H9 (cell line): ENCODE data around the gene VPS35L. TPM values are rescaled to one million over a fixed set of nuclear protein-coding genes. Genes with fewer than 3 reads are reported as not detected.

Experiments used
- DNase-seq: peaks from one replicate; pipeline ENCODE4 v3.0.0-alpha.2; 2017
- H2AFZ ChIP-seq: one replicate; pipeline ENCODE4 v1.6.1; 2013; ENCODE audit warnings: mild to moderate bottlenecking, low read length, control low read depth, moderate library complexity
- H2AK5ac ChIP-seq: 2 replicates; pipeline ENCODE4 v1.6.1; 2013; ENCODE audit warnings: low read length, control low read depth, mixed read lengths; ENCODE audit not compliant: insufficient read length
- H2BK120ac ChIP-seq: one replicate; pipeline ENCODE4 v1.6.1; 2013; ENCODE audit warnings: low read depth, mild to moderate bottlenecking, low read length, control low read depth, inconsistent platforms; ENCODE audit not compliant: poor library complexity, severe bottlenecking
- H2BK12ac ChIP-seq: 2 replicates; pipeline ENCODE4 v1.6.1; 2013; ENCODE audit warnings: low read length, control low read depth, mixed read lengths, low read depth; ENCODE audit not compliant: insufficient read length
- H2BK15ac ChIP-seq: 2 replicates; pipeline ENCODE4 v1.6.1; 2013; ENCODE audit warnings: low read depth, low read length, control low read depth
- H2BK20ac ChIP-seq: one replicate; pipeline ENCODE4 v1.6.1; 2013; ENCODE audit warnings: low read depth, mild to moderate bottlenecking, low read length, control low read depth, inconsistent platforms; ENCODE audit not compliant: poor library complexity, severe bottlenecking
- H2BK5ac ChIP-seq: 2 replicates; pipeline ENCODE4 v1.6.1; 2013; ENCODE audit warnings: low read length, control low read depth, mixed read lengths; ENCODE audit not compliant: insufficient read length
- H3K14ac ChIP-seq: 2 replicates; pipeline ENCODE4 v1.6.1; 2013; ENCODE audit warnings: low read length, control low read depth; ENCODE audit not compliant: insufficient read depth
- H3K18ac ChIP-seq: 2 replicates; pipeline ENCODE4 v1.6.1; 2013; ENCODE audit warnings: low read depth, mild to moderate bottlenecking, mixed read lengths, low read length, control low read depth; ENCODE audit not compliant: insufficient read length
- H3K23ac ChIP-seq: 2 replicates; pipeline ENCODE4 v1.6.1; 2013; ENCODE audit warnings: low read length, control low read depth, mixed read lengths, low read depth; ENCODE audit not compliant: insufficient read length
- H3K23me2 ChIP-seq: 2 replicates; pipeline ENCODE4 v1.6.1; 2013; ENCODE audit warnings: low read depth, mild to moderate bottlenecking, mixed read lengths, low read length, control low read depth; ENCODE audit not compliant: insufficient read length, poor library complexity, severe bottlenecking
- H3K27ac ChIP-seq: 2 replicates; pipeline ENCODE4 v1.5.1; 2013; ENCODE audit warnings: low read length, control low read depth, mixed read lengths, low read depth; ENCODE audit not compliant: insufficient read length
- H3K27me3 ChIP-seq: 2 replicates; pipeline ENCODE4 v1.6.1; 2013; ENCODE audit warnings: low read length, control low read depth, inconsistent platforms; ENCODE audit not compliant: insufficient read depth
- H3K4ac ChIP-seq: 2 replicates; pipeline ENCODE4 v1.6.1; 2013; ENCODE audit warnings: low read depth, mild to moderate bottlenecking, control low read depth, inconsistent platforms, low read length, moderate library complexity
- H3K4me1 ChIP-seq: 2 replicates; pipeline ENCODE4 v1.6.1; 2013; ENCODE audit warnings: low read length, control low read depth, inconsistent platforms; ENCODE audit not compliant: insufficient read depth
- H3K4me2 ChIP-seq: 2 replicates; pipeline ENCODE4 v1.6.1; 2013; ENCODE audit warnings: low read length, control low read depth, mixed read lengths; ENCODE audit not compliant: insufficient read length, insufficient read depth
- H3K56ac ChIP-seq: 2 replicates; pipeline ENCODE4 v1.6.1; 2013; ENCODE audit warnings: low read depth, mild to moderate bottlenecking, mixed read lengths, low read length, control low read depth; ENCODE audit not compliant: insufficient read length
- H3K79me1 ChIP-seq: 2 replicates; pipeline ENCODE4 v1.6.1; 2013; ENCODE audit warnings: low read depth, mild to moderate bottlenecking, moderate library complexity, low read length, control low read depth, inconsistent platforms; ENCODE audit not compliant: insufficient read depth, poor library complexity, severe bottlenecking
- H3K79me2 ChIP-seq: 2 replicates; pipeline ENCODE4 v1.6.1; 2013; ENCODE audit warnings: low read length, control low read depth, inconsistent platforms; ENCODE audit not compliant: insufficient read depth
- H3K9ac ChIP-seq: 2 replicates; pipeline ENCODE4 v1.6.1; 2013; ENCODE audit warnings: low read length, control low read depth, mixed read lengths; ENCODE audit not compliant: insufficient read length; ENCODE audit errors: extremely low read depth
- H3K9me3 ChIP-seq: one replicate; pipeline ENCODE4 v1.6.1; 2013; ENCODE audit warnings: low read depth, low read length, inconsistent platforms; ENCODE audit not compliant: control insufficient read depth
- H3T11ph ChIP-seq: one replicate; pipeline ENCODE4 v1.6.1; 2013; ENCODE audit warnings: mild to moderate bottlenecking, low read length, control low read depth, inconsistent platforms
- H4K20me1 ChIP-seq: one replicate; pipeline ENCODE4 v1.6.1; 2013; ENCODE audit not compliant: control insufficient read depth, insufficient read length, insufficient read depth
- H4K5ac ChIP-seq: 2 replicates; pipeline ENCODE4 v1.6.1; 2013; ENCODE audit warnings: low read depth, mild to moderate bottlenecking, mixed read lengths, low read length, control low read depth; ENCODE audit not compliant: insufficient read length
- H4K8ac ChIP-seq: replicated peaks from 2 replicates; pipeline ENCODE4 v1.6.1; 2013; ENCODE audit warnings: low read length, control low read depth, mixed read lengths, low read depth; ENCODE audit not compliant: insufficient read length
- H4K91ac ChIP-seq: 2 replicates; pipeline ENCODE4 v1.6.1; 2013; ENCODE audit warnings: low read depth, mild to moderate bottlenecking, moderate library complexity, mixed read lengths, low read length, control low read depth; ENCODE audit not compliant: insufficient read length
- H3K27ac Mint-ChIP-seq, 3 experiments: 2 replicates in 2 of 3; 3 replicates in 1 of 3; pipeline ENCODE4 v1.8.0; 2020 to 2021; ENCODE audit warnings: mixed read lengths in 3 of 3, mild to moderate bottlenecking in 1 of 3, moderate library complexity in 1 of 3
- H3K27me3 Mint-ChIP-seq: 2 replicates; pipeline ENCODE4 v1.8.0; 2021; ENCODE audit warnings: low read depth, mild to moderate bottlenecking, moderate library complexity, mixed read lengths
- H3K36me3 Mint-ChIP-seq, 3 experiments: 2 replicates in 2 of 3; 3 replicates in 1 of 3; pipeline ENCODE4 v1.8.0; 2020 to 2021; ENCODE audit warnings: low read depth in 3 of 3, mixed read lengths in 3 of 3; ENCODE audit not compliant: insufficient read depth in 1 of 3
- H3K4me1 Mint-ChIP-seq, 2 experiments: 2 replicates each; pipeline ENCODE4 v1.8.0; 2020; ENCODE audit warnings: mixed read lengths in 2 of 2
- H3K4me3 Mint-ChIP-seq, 2 experiments: 2 replicates in 1 of 2; 3 replicates in 1 of 2; pipeline ENCODE4 v1.8.0; 2020 to 2021; ENCODE audit warnings: mild to moderate bottlenecking in 2 of 2, mixed read lengths in 2 of 2, moderate library complexity in 1 of 2
- H3K9me3 Mint-ChIP-seq, 2 experiments: 2 replicates in 1 of 2; 3 replicates in 1 of 2; pipeline ENCODE4 v1.8.0; 2020; ENCODE audit warnings: mild to moderate bottlenecking in 2 of 2, mixed read lengths in 2 of 2, moderate library complexity in 1 of 2
- CTCF ChIP-seq: fragments of 200-600 bp; sonication (generic); conservative IDR thresholded peaks from 3 replicates; pipeline ENCODE4 v1.8.0; 2021; ENCODE audit warnings: antibody characterized with exemption, mild to moderate bottlenecking
- WGBS: extraction: QIAGEN DNeasy Blood & Tissue Kit; methylation state at CpG from one replicate; pipeline ENCODE4 v1.1.7; 2013; ENCODE audit warnings: missing lambda C conversion rate, low lambda C conversion rate, mixed read lengths; ENCODE audit not compliant: insufficient read length; ENCODE audit errors: extremely low coverage; 5-methylcytosine and 5-hydroxymethylcytosine counted together
- total RNA-seq: library from RNA; stranded (reverse); gene quantifications from 2 replicates; pipeline ENCODE4 v1.2.1, GENCODE V29; 2021

The VPS35L gene
- total RNA-seq, 1 experiment from 2014 or later: 58.4 TPM

DNA sequence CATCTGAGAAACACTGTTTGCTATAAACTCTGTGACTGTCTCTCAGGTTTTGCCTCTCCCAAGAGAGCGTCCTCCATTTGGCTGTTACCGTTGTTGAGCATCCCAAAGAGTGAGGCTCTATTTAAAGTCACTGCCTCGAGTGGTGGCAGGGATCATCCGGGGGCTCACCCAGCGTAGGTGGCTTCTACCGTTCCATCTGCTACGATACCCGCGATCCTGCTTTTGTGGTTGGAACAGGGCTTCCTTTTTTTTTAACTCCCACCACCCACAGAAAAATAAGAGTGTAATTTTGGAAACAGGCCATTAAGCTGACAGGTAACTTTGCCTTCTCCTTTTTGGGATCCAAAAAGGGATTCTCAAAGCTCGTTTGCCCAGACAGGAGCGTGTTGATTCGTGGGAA lies 126.1 kb downstream of the VPS35L start:
- TF ChIP-seq CTCF: no peak
- Histone ChIP-seq H3T11ph (no peak overlapping the region), H3K4me2 (no peak overlapping the region), H2BK20ac (no peak overlapping the region), H3K27me3 (no peaks in the 10 kb centered on the region), H2BK5ac (no peak overlapping the region), H3K56ac (no peak overlapping the region), H2AFZ (no peak overlapping the region), H3K18ac (no peak overlapping the region), H3K23ac (no peak overlapping the region), H3K14ac (no peak overlapping the region), H3K9ac (no peak overlapping the region), H3K9me3 (no peaks in the 10 kb centered on the region), H3K4ac (no peak overlapping the region), H2AK5ac (no peak overlapping the region), H4K91ac (no peak overlapping the region), H4K20me1 (no peaks in the 10 kb centered on the region), H3K79me1 (no peaks in the 10 kb centered on the region), H4K5ac (no peak overlapping the region), H3K4me1 (no peaks in the 10 kb centered on the region), H2BK15ac (no peak overlapping the region), H3K23me2 (no peaks in the 10 kb centered on the region), H4K8ac (no peak overlapping the region), H2BK120ac (no peak overlapping the region), H2BK12ac (no peak overlapping the region), H3K79me2 (no peaks in the 10 kb centered on the region), H3K27ac (no peak overlapping the region)
- Mint-ChIP-seq H3K27me3 (no peaks in the 10 kb centered on the region), H3K4me3 (no peak overlapping the region), H3K27ac (no peak overlapping the region), H3K9me3 (peaks cover 1 to 7% of the 10 kb centered on the region in 2 experiments; a peak in 3 of 5 replicates), H3K4me1 (no peaks in the 10 kb centered on the region; a peak in 2 of 4 replicates), H3K36me3 (peaks cover 25 to 45% (median 39%) of the 10 kb centered on the region in 3 experiments)
- DNase-seq: no peak
- no CpG with 5 or more reads among the region's 12 CpGs for WGBS
